Type B pancreatic cell (in vitro differentiated cells): ENCODE data around the gene AKAP1. TPM values are rescaled to one million over a fixed set of nuclear protein-coding genes. Genes with fewer than 3 reads are reported as not detected.

Experiments
- DNase-seq: peaks from one replicate; pipeline ENCODE4 v3.0.0; 2021; ENCODE audit warnings: mixed read lengths; ENCODE audit not compliant: unreplicated experiment; ENCODE audit errors: extremely low spot score
- H3K27ac Mint-ChIP-seq: 2 replicates; pipeline ENCODE4 v1.8.0; 2021; ENCODE audit warnings: mild to moderate bottlenecking, mixed read lengths
- H3K27me3 Mint-ChIP-seq: 2 replicates; pipeline ENCODE4 v1.8.0; 2021; ENCODE audit warnings: mixed read lengths
- H3K36me3 Mint-ChIP-seq: 2 replicates; pipeline ENCODE4 v1.8.0; 2021; ENCODE audit warnings: mixed read lengths
- H3K4me1 Mint-ChIP-seq: one replicate; pipeline ENCODE4 v1.8.0; 2021; ENCODE audit warnings: mixed read lengths; ENCODE audit not compliant: unreplicated experiment
- H3K4me3 Mint-ChIP-seq: 2 replicates; pipeline ENCODE4 v1.8.0; 2021; ENCODE audit warnings: mild to moderate bottlenecking, mixed read lengths
- H3K9me3 Mint-ChIP-seq: 2 replicates; pipeline ENCODE4 v1.8.0; 2021; ENCODE audit warnings: mixed read lengths
- CTCF ChIP-seq: fragments of 200-600 bp; sonication (generic); conservative IDR thresholded peaks from 2 replicates; pipeline ENCODE4 v1.5.0; 2021; ENCODE audit warnings: antibody characterized with exemption, mild to moderate bottlenecking
- total RNA-seq: library from RNA; stranded (reverse); gene quantifications from 2 replicates; pipeline ENCODE4 v1.2.1, GENCODE V29; 2021; ENCODE audit warnings: low replicate concordance

The AKAP1 gene
- total RNA-seq, 1 donor from 2014 or later, result 43.6 TPM

GRCh38 chr17:57085448-57086068, 512 bp downstream of the AKAP1 start:
- Mint-ChIP-seq H3K27me3 (no peaks in the 10 kb centered on the region), H3K4me3 (peak overlapping the region; percentile 90), H3K9me3 (no peaks in the 10 kb centered on the region), H3K27ac (peak overlapping the region; percentile 82), H3K36me3 (no peaks in the 10 kb centered on the region), H3K4me1 (peaks cover 25% of the 10 kb centered on the region)
- peak; percentile 77 for DNase-seq
- peak; percentile 33 for TF ChIP-seq CTCF

- Mint-ChIP-seq H3K9me3 (no peaks in the 10 kb centered on the region), H3K27ac (peak overlapping the region; percentile 82), H3K36me3 (no peaks in the 10 kb centered on the region), H3K27me3 (no peaks in the 10 kb centered on the region), H3K4me1 (peaks cover 26% of the 10 kb centered on the region), H3K4me3 (peak overlapping the region; percentile 90)
- DNase-seq, result no peak
- TF ChIP-seq CTCF, result no peak
Measured at GRCh38 chr17:57086069-57086930, 1.3 kb downstream of the AKAP1 start.

- no peaks in the 10 kb centered on the region for H3K27me3 Mint-ChIP-seq
- H3K27ac Mint-ChIP-seq, result no peak overlapping the region
- no peaks in the 10 kb centered on the region for H3K9me3 Mint-ChIP-seq
- peaks cover 39% of the 10 kb centered on the region for H3K4me1 Mint-ChIP-seq
- TF ChIP-seq CTCF, result no peak
- no peaks in the 10 kb centered on the region for H3K36me3 Mint-ChIP-seq
- H3K4me3 Mint-ChIP-seq, result peak overlapping the region; percentile 90
- DNase-seq, result no peak
Measured at GRCh38 chr17:57088298-57088697, 3.3 kb downstream of the AKAP1 start.

- Mint-ChIP-seq H3K4me1 (peaks cover 36% of the 10 kb centered on the region), H3K9me3 (no peaks in the 10 kb centered on the region), H3K4me3 (no peak overlapping the region), H3K27me3 (no peaks in the 10 kb centered on the region), H3K27ac (no peak overlapping the region), H3K36me3 (no peaks in the 10 kb centered on the region)
- no peak for TF ChIP-seq CTCF
- no peak for DNase-seq
Measured at GRCh38 chr17:57089391-57089790, 4.3 kb downstream of the AKAP1 start.

- peaks cover 4% of the 10 kb centered on the region for H3K36me3 Mint-ChIP-seq
- peaks cover 35% of the 10 kb centered on the region for H3K4me1 Mint-ChIP-seq
- DNase-seq, result no peak
- no peak for TF ChIP-seq CTCF
- no peak overlapping the region for H3K4me3 Mint-ChIP-seq
- H3K27ac Mint-ChIP-seq, result peak overlapping the region; percentile 35
- H3K9me3 Mint-ChIP-seq, result no peaks in the 10 kb centered on the region
- H3K27me3 Mint-ChIP-seq, result no peaks in the 10 kb centered on the region
Measured at GRCh38 chr17:57090560-57091185, 5.6 kb downstream of the AKAP1 start.
